ENCODE data around the gene TRPM5. TPM values are rescaled to one million over a fixed set of nuclear protein-coding genes. Genes with fewer than 3 reads are reported as not detected.
"Not testable (repeated sequence)": the region's sequence is repeated elsewhere in the genome, so short reads cannot be mapped to it uniquely, and the experiment has no call there.

TRPM5 gene, protein sequence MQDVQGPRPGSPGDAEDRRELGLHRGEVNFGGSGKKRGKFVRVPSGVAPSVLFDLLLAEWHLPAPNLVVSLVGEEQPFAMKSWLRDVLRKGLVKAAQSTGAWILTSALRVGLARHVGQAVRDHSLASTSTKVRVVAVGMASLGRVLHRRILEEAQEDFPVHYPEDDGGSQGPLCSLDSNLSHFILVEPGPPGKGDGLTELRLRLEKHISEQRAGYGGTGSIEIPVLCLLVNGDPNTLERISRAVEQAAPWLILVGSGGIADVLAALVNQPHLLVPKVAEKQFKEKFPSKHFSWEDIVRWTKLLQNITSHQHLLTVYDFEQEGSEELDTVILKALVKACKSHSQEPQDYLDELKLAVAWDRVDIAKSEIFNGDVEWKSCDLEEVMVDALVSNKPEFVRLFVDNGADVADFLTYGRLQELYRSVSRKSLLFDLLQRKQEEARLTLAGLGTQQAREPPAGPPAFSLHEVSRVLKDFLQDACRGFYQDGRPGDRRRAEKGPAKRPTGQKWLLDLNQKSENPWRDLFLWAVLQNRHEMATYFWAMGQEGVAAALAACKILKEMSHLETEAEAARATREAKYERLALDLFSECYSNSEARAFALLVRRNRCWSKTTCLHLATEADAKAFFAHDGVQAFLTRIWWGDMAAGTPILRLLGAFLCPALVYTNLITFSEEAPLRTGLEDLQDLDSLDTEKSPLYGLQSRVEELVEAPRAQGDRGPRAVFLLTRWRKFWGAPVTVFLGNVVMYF (N-terminal part only)
- not detected for polyA plus RNA-seq

DNA sequence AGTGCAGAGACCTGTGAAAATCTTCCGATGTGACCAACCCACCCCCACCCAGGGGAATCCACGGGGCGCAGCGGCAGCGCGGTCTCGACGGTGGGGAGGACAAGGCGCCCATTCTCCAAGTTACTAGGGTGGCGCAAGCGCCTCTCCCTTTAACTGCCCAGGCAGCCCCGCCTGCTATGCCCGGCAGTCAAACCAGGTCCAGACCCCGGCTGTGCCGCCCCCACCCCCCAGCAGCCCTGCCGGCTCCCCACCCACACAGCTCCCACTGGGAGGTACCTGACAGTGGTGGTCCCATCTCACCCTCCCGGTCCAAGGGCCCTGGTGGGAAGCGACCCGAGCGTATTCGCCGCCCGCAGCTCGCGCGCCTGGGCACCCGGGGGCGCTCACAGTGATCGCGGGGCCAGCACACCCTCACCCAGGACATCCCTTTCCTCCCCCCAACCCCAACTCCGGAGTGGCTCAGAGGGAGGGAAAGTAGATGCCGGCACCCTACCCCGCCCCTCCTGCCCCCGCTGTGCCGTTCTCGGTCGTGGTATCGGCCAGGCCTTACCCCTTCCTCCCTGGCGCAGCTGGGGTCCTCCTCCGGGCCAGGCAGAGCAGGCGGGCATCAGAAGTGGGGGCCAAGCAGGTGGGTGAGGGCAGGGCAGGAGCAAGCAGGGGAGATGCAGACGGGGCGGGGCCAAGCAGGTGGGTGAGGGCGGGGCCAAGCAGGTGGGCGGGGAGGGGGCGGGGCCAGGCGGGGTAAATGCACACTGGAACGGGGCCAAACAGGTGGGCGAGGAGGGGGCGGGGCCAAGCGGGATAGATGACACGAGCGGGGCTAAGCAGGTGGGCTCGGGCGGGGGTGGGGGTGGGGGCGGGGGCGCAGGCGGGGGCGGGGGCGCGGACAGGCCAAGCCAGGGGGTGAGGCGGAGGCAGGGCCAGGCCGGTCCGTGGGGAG lies at the start of gene TRPM5:
TSS of gene TRPM5 (minus strand) at position 634 of the 940 bp plus-strand sequence. CDS start 21,478 bp downstream, outside the sequence.
- Mint-ChIP-seq H3K4me3 (peak within 1 kb of the TSS; percentile 73 to 80 (median 77)), H3K9me3 (no peaks in the 10 kb centered on the region), H3K36me3 (no peaks in the 10 kb centered on the region), H3K4me1 (peaks cover 6 to 18% of the 10 kb centered on the region in 2 donors), H3K27ac (no peak within 1 kb of the TSS), H3K27me3 (ENCODE audit: low read depth in 3 of 3) (peaks cover 5 to 19% (median 14%) of the 10 kb centered on the region in 3 donors)
- DNase-seq: peak in 2 of 3 donors; percentile 17 to 22

DNA sequence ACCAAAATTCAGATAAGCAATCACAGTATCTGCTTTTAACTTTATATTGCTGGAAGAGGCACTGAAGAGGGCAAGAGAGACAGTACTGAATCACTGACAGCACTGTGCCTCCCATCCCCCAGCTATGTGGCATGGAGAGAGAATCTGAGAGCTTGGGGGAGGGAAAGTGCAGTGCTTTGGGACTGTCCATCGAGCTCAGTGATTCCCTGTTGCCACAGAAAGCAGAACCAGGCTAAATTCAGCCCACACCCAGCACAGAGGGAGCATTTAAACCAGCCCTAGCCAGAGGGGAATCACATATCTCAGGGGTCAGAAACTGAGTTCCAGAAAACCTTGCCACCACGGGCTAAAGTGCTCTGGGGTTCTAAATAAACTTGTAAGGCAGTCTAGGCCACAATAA lies 44.8 kb upstream of the TRPM5 start:
- Mint-ChIP-seq H3K9me3 (peaks cover 16 to 36% (median 25%) of the 10 kb centered on the region in 6 donors), H3K27me3 (ENCODE audit: low read depth in 3 of 3) (peaks cover 15 to 36% (median 19%) of the 10 kb centered on the region in 3 donors), H3K4me1 (no peaks in the 10 kb centered on the region), H3K27ac (no peak overlapping the region), H3K4me3 (no peak overlapping the region), H3K36me3 (peaks cover 0 to 12% (median 9%) of the 10 kb centered on the region in 3 donors)
- DNase-seq: no peak

- no peaks in the 10 kb centered on the region for H3K4me1 Mint-ChIP-seq
- peak overlapping the region in 1 of 5 donors; percentile 1 for H3K4me3 Mint-ChIP-seq
- no peak for DNase-seq
- H3K36me3 Mint-ChIP-seq: peaks cover 0 to 12% (median 9%) of the 10 kb centered on the region in 3 donors
- H3K9me3 Mint-ChIP-seq: peaks cover 16 to 36% (median 25%) of the 10 kb centered on the region in 6 donors
- peaks cover 16 to 31% (median 19%) of the 10 kb centered on the region in 3 donors for H3K27me3 Mint-ChIP-seq (ENCODE audit: low read depth in 3 of 3)
- H3K27ac Mint-ChIP-seq: no peak overlapping the region
Measured at GRCh38 chr11:2488004-2488403, 43.7 kb upstream of the TRPM5 start.

DNA sequence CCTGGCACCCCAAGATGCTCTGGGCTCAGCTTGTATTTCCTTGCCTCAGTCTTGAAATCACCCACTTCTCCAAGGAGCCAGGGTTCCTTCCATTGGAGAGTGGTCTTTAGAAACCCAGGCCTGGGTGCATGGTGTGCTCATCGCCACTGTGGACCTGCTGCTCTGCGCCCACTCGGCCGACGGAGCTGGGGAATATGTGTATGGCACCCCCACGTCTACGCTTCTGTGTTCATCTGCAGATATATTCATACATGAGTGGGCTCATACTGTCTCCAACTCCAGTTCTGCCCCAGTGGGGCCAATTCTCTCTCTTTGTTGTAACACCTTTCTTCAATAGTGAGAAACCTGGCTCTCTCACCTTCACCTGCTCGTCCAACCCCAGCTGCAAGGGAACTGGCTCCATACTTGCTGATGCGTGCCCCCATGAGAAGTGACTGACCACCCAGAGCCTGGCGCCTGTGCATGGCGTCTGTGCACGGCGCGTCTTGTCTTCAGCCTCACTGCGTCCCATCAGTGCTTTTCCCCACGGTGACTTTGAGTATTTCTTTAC lies 40.3 kb upstream of the TRPM5 start:
- DNase-seq: no peak
- H3K4me3 Mint-ChIP-seq: no peak overlapping the region
- peaks cover 6 to 14% (median 12%) of the 10 kb centered on the region in 3 donors for H3K36me3 Mint-ChIP-seq
- peaks cover 15 to 41% (median 30%) of the 10 kb centered on the region in 6 donors for H3K9me3 Mint-ChIP-seq
- H3K27ac Mint-ChIP-seq: no peak overlapping the region
- peaks cover 10 to 11% of the 10 kb centered on the region in 2 donors for H3K4me1 Mint-ChIP-seq
- peaks cover 23 to 41% (median 24%) of the 10 kb centered on the region in 3 donors for H3K27me3 Mint-ChIP-seq (ENCODE audit: low read depth in 3 of 3)

DNA sequence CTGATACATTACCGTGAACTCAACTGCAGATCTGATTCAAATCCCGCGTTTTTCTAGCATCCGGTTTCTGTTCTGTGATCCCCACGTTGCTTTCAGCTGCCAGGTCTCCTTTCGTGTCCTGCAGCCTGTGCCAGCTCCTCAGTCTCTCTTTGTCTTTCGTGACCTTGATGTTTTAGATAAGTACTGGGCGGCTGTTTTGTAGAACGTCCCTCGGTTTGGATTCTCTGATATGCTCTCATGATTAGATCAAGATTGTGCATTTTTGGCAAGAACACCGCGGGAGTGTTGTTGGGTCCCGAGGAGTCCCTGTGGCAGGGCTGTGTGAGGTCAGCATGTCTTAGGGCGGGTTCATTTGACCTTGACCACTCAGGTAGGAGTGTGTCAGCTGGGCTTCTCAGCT lies 39.1 kb upstream of the TRPM5 start:
- Mint-ChIP-seq H3K27ac (no peak overlapping the region), H3K4me3 (no peak overlapping the region), H3K4me1 (peaks cover 10 to 11% of the 10 kb centered on the region in 2 donors), H3K9me3 (peaks cover 9 to 30% (median 24%) of the 10 kb centered on the region in 6 donors), H3K36me3 (peaks cover 3 to 11% (median 7%) of the 10 kb centered on the region in 3 donors), H3K27me3 (ENCODE audit: low read depth in 3 of 3) (peaks cover 17 to 34% (median 18%) of the 10 kb centered on the region in 3 donors)
- DNase-seq: no peak

DNA sequence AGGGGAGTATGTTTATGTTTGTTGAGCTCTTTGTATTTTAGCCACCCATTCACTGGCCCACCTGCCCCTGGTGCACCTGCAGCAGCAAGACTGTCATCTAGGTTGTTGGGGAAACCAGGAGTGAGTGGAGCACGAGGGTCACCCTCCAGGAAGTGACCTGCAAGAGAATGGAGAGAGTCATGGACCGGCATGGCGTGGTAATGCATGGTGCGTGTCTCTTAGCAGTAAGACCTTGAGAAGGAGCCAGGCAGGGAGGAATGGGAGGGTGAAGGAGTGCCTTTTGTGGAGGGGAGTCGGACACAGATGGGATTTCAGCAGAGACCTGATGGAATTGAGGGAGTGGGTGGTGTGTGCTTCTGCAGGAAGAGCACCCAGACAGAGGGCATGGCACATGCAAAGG lies 38.4 kb upstream of the TRPM5 start:
- H3K27ac Mint-ChIP-seq: no peak overlapping the region
- H3K4me1 Mint-ChIP-seq: peaks cover 10 to 11% of the 10 kb centered on the region in 2 donors
- H3K9me3 Mint-ChIP-seq: peaks cover 3 to 23% (median 19%) of the 10 kb centered on the region in 6 donors
- H3K27me3 Mint-ChIP-seq (ENCODE audit: low read depth in 3 of 3): peaks cover 12 to 34% (median 17%) of the 10 kb centered on the region in 3 donors
- H3K4me3 Mint-ChIP-seq: no peak overlapping the region
- DNase-seq: no peak
- H3K36me3 Mint-ChIP-seq: peaks cover 0 to 7% (median 6%) of the 10 kb centered on the region in 3 donors

- no peak overlapping the region for H3K27ac Mint-ChIP-seq
- peaks cover 10 to 11% of the 10 kb centered on the region in 2 donors for H3K4me1 Mint-ChIP-seq
- DNase-seq: no peak
- H3K4me3 Mint-ChIP-seq: no peak overlapping the region
- H3K27me3 Mint-ChIP-seq (ENCODE audit: low read depth in 3 of 3): peaks cover 14 to 34% (median 17%) of the 10 kb centered on the region in 3 donors
- peaks cover 3 to 20% (median 15%) of the 10 kb centered on the region in 6 donors for H3K9me3 Mint-ChIP-seq
- peaks cover 0 to 7% (median 6%) of the 10 kb centered on the region in 3 donors for H3K36me3 Mint-ChIP-seq
Measured at GRCh38 chr11:2482204-2482603, 37.9 kb upstream of the TRPM5 start.

DNA sequence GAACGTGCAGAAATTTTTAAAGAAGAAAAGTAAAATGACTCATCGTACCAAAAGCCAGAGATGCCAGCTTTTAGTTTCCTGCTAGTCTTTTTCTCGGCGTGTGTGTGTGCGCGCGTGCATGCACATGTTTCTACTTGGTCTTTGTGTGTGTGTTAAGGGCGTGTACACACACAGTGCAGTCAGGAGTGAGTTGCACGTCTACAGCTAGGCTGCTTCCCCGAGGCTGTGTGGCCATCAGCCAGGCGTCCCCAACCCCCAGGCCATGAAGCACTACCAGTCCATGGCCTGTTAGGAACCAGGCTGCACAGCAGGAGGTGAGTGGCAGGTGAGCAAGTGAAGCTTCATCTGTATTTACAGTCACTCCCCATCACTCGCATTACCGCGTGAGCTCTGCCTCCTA lies 36.9 kb upstream of the TRPM5 start:
- peaks cover 0 to 7% (median 6%) of the 10 kb centered on the region in 3 donors for H3K36me3 Mint-ChIP-seq
- no peak overlapping the region for H3K27ac Mint-ChIP-seq
- peaks cover 13 to 34% (median 16%) of the 10 kb centered on the region in 3 donors for H3K27me3 Mint-ChIP-seq (ENCODE audit: low read depth in 3 of 3)
- H3K4me1 Mint-ChIP-seq: peaks cover 10 to 11% of the 10 kb centered on the region in 2 donors
- peaks cover under 1 to 13% (median 7%) of the 10 kb centered on the region in 6 donors for H3K9me3 Mint-ChIP-seq
- H3K4me3 Mint-ChIP-seq: peak overlapping the region in 1 of 5 donors; percentile 16
- DNase-seq: no peak

DNA sequence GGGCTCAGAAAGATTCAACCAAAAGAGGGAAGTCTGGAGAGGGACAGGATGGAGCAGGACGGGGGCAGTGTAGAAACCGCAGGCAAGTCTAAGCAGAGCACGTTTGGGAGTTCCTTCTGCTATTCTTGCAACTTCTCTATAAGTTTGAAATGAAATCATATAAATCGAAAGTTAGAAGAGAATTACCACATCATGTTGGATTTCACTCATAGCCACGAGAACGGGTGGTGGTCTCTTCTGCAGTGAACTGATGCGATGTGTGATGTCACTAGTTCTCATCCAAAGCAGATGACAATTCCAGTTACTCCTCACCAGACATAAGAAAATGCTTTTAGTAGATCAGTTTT lies 36.5 kb upstream of the TRPM5 start:
- Mint-ChIP-seq H3K27ac (no peak overlapping the region), H3K4me3 (peak overlapping the region in 2 of 5 donors; percentile 31 to 57), H3K4me1 (peaks cover 10 to 11% of the 10 kb centered on the region in 2 donors), H3K9me3 (peaks cover 0 to 13% (median 7%) of the 10 kb centered on the region in 6 donors), H3K27me3 (ENCODE audit: low read depth in 3 of 3) (peaks cover 13 to 31% (median 15%) of the 10 kb centered on the region in 3 donors), H3K36me3 (peaks cover 0 to 7% (median 6%) of the 10 kb centered on the region in 3 donors)
- no peak for DNase-seq

GRCh38 chr11:2480067-2480873 lies 36.0 kb upstream of the TRPM5 start:
- DNase-seq, H3K27ac Mint-ChIP-seq, H3K36me3 Mint-ChIP-seq: not testable (repeated sequence)
- peaks cover 9 to 25% (median 10%) of the 10 kb centered on the region in 3 donors for H3K27me3 Mint-ChIP-seq (ENCODE audit: low read depth in 3 of 3)
- H3K4me1 Mint-ChIP-seq: peaks cover 10 to 11% of the 10 kb centered on the region in 2 donors
- H3K4me3 Mint-ChIP-seq: peak overlapping the region in 2 of 5 donors; percentile 31 to 57
- peaks cover 0 to 13% (median 7%) of the 10 kb centered on the region in 6 donors for H3K9me3 Mint-ChIP-seq

GRCh38 chr11:2477936-2478335 lies 33.6 kb upstream of the TRPM5 start:
- H3K9me3 Mint-ChIP-seq: peaks cover 0 to 13% (median 7%) of the 10 kb centered on the region in 6 donors
- H3K36me3 Mint-ChIP-seq: peaks cover 0 to 7% (median 6%) of the 10 kb centered on the region in 3 donors
- H3K4me3 Mint-ChIP-seq: no peak overlapping the region
- H3K27ac Mint-ChIP-seq: no peak overlapping the region
- H3K27me3 Mint-ChIP-seq (ENCODE audit: low read depth in 3 of 3): peaks cover 7 to 30% (median 15%) of the 10 kb centered on the region in 3 donors
- no peak for DNase-seq
- H3K4me1 Mint-ChIP-seq: peaks cover 10 to 11% of the 10 kb centered on the region in 2 donors

GRCh38 chr11:2477254-2477653 lies 32.9 kb upstream of the TRPM5 start:
- no peak overlapping the region for H3K27ac Mint-ChIP-seq
- DNase-seq: no peak
- H3K9me3 Mint-ChIP-seq: peaks cover 0 to 13% (median 7%) of the 10 kb centered on the region in 6 donors
- H3K4me1 Mint-ChIP-seq: peaks cover 10 to 11% of the 10 kb centered on the region in 2 donors
- no peak overlapping the region for H3K4me3 Mint-ChIP-seq
- H3K27me3 Mint-ChIP-seq (ENCODE audit: low read depth in 3 of 3): peaks cover 7 to 28% (median 15%) of the 10 kb centered on the region in 3 donors
- H3K36me3 Mint-ChIP-seq: peaks cover 0 to 7% (median 6%) of the 10 kb centered on the region in 3 donors

Measured in immature natural killer cell (primary cell).